Activated CD4-positive, alpha-beta memory T cell treated with anti-CD3 and anti-CD28 coated beads for 36 hours (primary cell): ENCODE data around the gene DLG3. TPM values are rescaled to one million over a fixed set of nuclear protein-coding genes. Genes with fewer than 3 reads are reported as not detected.

Source experiments
- CTCF ChIA-PET: fragments of 350-600 bp; sonication (Branson Sonifier 250); formaldehyde crosslinking; loops from one replicate; lab custom pipeline; 2021; ENCODE audit warnings: antibody characterized with exemption, inconsistent platforms; lab: Charles Lee
- POLR2A ChIA-PET: fragments of 350-600 bp; sonication (Branson Sonifier 250); formaldehyde crosslinking; loops from one replicate; lab custom pipeline; 2021; ENCODE audit warnings: antibody characterized with exemption; lab: Charles Lee
- DNase-seq: peaks from one replicate; pipeline ENCODE4 v3.0.0-alpha.2; 2020
- H3K27ac Mint-ChIP-seq: one replicate; pipeline ENCODE4 v1.8.0; 2021; ENCODE audit warnings: mixed read lengths
- H3K27me3 Mint-ChIP-seq: one replicate; pipeline ENCODE4 v1.8.0; 2021; ENCODE audit warnings: mixed read lengths
- H3K36me3 Mint-ChIP-seq: one replicate; pipeline ENCODE4 v1.8.0; 2021; ENCODE audit warnings: mixed read lengths
- H3K4me1 Mint-ChIP-seq: one replicate; pipeline ENCODE4 v1.8.0; 2021; ENCODE audit warnings: low read depth, mixed read lengths
- H3K4me3 Mint-ChIP-seq: one replicate; pipeline ENCODE4 v1.8.0; 2021; ENCODE audit warnings: mild to moderate bottlenecking, mixed read lengths
- H3K9me3 Mint-ChIP-seq: one replicate; pipeline ENCODE4 v1.8.0; 2021; ENCODE audit warnings: mixed read lengths
- intact Hi-C: fragments of 100-400 bp; cut with micrococcal nuclease; formaldehyde crosslinking; loops from one replicate; pipeline ENCODE4 v1.15.1; 2023
- total RNA-seq, 2 experiments: library from RNA; stranded (reverse); gene quantifications; one replicate each; pipeline ENCODE4 v1.2.3, GENCODE V29; 2021

Gene DLG3
- total RNA-seq, 2 experiments from 2014 or later: 25.4 to 25.5 TPM

DNA sequence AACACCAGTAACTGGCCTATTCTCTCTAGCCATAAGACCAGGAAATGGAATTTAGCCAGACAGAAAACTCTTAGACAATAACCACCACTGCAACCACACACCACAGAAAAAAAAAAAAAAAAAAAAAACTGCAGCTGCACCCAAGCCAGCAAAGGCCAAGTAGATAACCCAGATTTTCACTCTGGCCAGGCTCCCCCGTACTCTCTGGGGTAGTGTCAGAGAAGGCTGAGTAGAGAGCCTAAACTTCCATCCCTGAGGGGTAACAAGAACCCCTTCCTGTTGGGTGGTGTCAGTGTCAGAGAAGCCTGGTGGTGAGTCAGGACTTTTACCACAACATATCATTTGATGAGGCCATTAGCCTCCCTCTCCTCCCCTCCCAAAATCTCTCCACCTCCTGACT is 5.6 kb upstream of the DLG3 start:
- DNase-seq: no peak
- Mint-ChIP-seq H3K4me1 (peaks cover 6% of the 10 kb centered on the region), H3K27ac (no peak overlapping the region), H3K9me3 (no peaks in the 10 kb centered on the region), H3K27me3 (peaks cover 9% of the 10 kb centered on the region), H3K36me3 (no peaks in the 10 kb centered on the region), H3K4me3 (no peak overlapping the region)
- intact Hi-C loops: no loop called here
- ChIA-PET POLR2A (no interaction called here), CTCF (no interaction called here)

DNA sequence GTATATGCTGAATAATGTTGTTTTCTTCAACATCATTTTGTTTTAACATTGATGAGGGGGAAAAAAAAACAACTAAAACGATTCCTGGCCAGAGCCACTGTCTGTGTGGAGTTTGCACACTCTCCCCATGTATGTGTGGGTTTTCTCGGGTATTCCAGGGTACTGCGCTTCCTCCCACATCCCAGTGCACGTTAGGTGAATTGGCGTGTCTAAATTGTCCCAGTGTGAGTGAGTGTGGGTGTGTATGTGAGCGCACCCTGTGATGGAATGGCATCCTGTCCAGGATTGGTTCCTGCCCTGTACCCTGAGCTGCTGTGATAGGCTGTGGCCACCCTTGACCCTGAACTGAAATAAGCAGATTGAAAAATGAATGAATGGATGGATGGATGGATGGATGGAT is 2.4 kb upstream of the DLG3 start:
- intact Hi-C loops: no loop called here
- Mint-ChIP-seq H3K27me3 (peaks cover 11% of the 10 kb centered on the region), H3K9me3 (no peaks in the 10 kb centered on the region), H3K4me3 (no peak overlapping the region), H3K27ac (no peak overlapping the region), H3K4me1 (peaks cover 2% of the 10 kb centered on the region), H3K36me3 (no peaks in the 10 kb centered on the region)
- ChIA-PET POLR2A (no interaction called here), CTCF (interaction anchor here (1.5 kb wide), 1 partner anchor 10 kb away, joined by 5 read pairs; no protein-coding TSS in a partner anchor)
- DNase-seq: no peak

DNA sequence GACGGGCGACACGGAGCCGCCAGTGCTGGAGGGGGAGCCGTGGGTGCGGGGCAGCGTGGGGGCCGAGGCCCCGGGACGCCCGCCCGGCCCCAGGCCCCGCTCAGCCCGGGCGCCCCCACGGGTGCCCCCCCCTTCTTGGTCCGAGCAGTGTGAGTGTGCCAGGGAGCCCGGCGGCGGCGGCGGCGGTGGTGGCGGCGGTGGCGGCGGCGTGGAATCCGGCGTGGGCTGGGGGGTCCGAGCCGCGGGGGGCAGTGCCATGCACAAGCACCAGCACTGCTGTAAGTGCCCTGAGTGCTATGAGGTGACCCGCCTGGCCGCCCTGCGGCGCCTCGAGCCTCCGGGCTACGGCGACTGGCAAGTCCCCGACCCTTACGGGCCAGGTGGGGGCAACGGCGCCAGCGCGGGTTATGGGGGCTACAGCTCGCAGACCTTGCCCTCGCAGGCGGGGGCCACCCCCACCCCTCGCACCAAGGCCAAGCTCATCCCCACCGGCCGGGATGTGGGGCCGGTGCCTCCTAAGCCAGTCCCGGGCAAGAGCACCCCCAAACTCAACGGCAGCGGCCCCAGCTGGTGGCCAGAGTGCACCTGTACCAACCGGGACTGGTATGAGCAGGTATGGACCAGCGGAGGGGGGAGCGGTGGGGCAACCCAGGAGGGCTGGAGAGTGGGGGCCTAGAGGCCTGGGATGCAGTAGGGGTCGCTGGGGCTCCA is 466 bp downstream of the DLG3 start:
- peaks cover 11% of the 10 kb centered on the region for H3K27me3 Mint-ChIP-seq
- POLR2A ChIA-PET: interaction anchor here (0.7 kb wide), 1 partner anchor 10 kb away, joined by 3 read pairs; no protein-coding TSS in a partner anchor
- H3K4me3 Mint-ChIP-seq: no peak overlapping the region

DNA sequence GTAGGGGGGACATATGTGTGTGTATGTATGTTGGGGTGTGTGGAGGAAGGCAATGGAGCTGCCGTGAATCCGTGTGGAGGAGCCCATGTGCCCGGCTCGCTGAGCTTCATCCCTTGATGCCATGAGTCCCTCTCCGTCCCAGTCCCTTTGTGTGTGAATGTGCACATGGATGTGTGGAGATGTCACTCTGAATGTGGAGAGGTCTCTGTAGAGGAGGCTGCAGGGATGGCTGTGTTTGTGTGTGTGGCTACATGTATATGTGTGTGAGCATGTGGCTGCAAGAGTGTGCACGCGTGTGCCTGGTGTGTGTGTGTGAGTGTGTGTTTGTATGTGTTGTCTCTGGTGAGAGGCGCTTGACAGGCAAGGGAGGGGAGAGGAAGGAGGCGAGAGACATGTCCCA is 1.3 kb downstream of the DLG3 start:
- intact Hi-C loops: no loop called here
- POLR2A ChIA-PET: no interaction called here
- Mint-ChIP-seq H3K36me3 (no peaks in the 10 kb centered on the region), H3K9me3 (no peaks in the 10 kb centered on the region), H3K4me1 (no peaks in the 10 kb centered on the region), H3K27me3 (peaks cover 11% of the 10 kb centered on the region), H3K27ac (no peak overlapping the region), H3K4me3 (no peak overlapping the region)
- CTCF ChIA-PET: interaction anchor here (1.2 kb wide), 1 partner anchor 219 kb away, joined by 3 read pairs; no protein-coding TSS in a partner anchor
- DNase-seq: no peak

More for the DNA sequence above, 466 bp downstream of the DLG3 start:
- Mint-ChIP-seq H3K27ac (no peak overlapping the region), H3K36me3 (no peaks in the 10 kb centered on the region), H3K4me1 (no peaks in the 10 kb centered on the region), H3K9me3 (no peaks in the 10 kb centered on the region)
- intact Hi-C loops: no loop called here
- DNase-seq: no peak
- CTCF ChIA-PET: interaction anchor here (1.2 kb wide), 1 partner anchor 220 kb away, joined by 3 read pairs; no protein-coding TSS in a partner anchor

DNA sequence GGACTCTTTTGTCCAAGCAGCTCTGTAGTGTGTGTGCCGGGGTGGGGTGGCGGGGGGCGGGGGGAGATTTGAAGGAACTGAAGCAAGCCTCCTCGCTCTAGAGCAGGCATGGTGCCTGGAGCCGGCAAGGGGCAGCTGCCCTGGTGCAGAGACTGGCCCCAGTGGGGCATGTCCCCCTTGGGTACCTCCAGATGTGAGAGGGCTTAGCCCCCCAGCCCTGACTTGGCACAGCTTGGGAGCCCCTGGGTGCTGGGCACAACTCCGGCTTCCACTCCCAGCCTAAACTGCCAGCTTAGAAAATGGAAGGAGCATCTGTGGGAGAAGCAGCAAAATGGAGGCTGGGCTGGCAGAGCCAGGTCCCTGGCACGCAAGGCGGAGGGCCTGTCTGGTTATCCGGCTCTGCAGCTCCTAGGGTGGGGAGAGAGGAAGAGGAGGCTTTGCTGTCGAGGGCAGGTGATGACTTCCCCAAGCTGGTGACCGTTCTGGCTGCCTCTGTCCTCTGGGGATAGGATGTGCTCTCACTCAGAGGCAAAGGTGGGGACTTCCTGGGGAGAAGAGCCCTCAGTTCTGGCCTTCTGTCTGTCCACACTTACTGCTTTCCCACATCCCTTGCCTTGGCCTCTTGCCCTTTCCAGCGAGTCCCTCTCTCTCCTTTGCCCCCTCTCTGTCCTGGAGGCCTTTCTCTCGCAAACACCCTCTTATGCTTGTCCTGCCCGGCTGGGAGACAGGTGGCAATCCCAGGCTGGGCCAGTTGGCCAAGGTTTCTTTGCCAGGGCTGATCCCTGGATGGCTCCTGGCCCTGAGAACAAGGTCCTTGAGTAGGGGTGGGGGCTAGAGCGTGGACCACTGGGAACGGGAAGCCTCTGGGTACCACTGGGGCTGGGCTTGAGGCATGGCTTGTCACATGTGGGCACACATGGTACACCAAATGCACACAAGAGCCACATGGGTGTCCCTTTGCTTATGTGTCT is 2.0 kb downstream of the DLG3 start:
- Mint-ChIP-seq H3K4me3 (no peak overlapping the region), H3K27me3 (peaks cover 11% of the 10 kb centered on the region), H3K36me3 (no peaks in the 10 kb centered on the region), H3K9me3 (no peaks in the 10 kb centered on the region), H3K27ac (no peak overlapping the region), H3K4me1 (no peaks in the 10 kb centered on the region)
- CTCF ChIA-PET: no interaction called here
- no peak for DNase-seq
- intact Hi-C loops: no loop called here
- POLR2A ChIA-PET: no interaction called here

DNA sequence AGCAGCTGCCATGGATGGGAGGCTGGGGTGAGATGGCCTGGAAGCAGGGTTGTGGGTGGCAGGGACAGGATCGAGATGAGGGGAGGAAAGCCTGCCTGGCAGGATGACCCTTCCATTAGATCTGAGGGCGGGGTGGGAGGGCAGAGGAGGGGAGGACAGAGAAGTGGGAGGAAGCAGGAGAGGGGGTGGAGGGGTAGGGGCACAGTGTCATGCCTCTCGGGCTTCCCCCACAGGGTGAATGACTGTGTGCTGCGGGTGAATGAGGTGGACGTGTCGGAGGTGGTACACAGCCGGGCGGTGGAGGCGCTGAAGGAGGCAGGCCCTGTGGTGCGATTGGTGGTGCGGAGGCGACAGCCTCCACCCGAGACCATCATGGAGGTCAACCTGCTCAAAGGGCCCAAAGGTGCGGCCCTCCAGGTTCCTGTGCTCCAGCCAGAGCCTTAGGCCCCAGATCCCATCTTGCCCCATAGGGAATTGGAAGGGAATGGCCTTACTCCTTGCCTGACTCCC is 4.9 kb downstream of the DLG3 start:
- DNase-seq: no peak
- Mint-ChIP-seq H3K4me1 (peaks cover 15% of the 10 kb centered on the region), H3K27ac (no peak overlapping the region), H3K36me3 (no peaks in the 10 kb centered on the region), H3K27me3 (peaks cover 4% of the 10 kb centered on the region), H3K4me3 (no peak overlapping the region), H3K9me3 (no peaks in the 10 kb centered on the region)
- ChIA-PET POLR2A (no interaction called here), CTCF (no interaction called here)
- intact Hi-C loops: no loop called here

DNA sequence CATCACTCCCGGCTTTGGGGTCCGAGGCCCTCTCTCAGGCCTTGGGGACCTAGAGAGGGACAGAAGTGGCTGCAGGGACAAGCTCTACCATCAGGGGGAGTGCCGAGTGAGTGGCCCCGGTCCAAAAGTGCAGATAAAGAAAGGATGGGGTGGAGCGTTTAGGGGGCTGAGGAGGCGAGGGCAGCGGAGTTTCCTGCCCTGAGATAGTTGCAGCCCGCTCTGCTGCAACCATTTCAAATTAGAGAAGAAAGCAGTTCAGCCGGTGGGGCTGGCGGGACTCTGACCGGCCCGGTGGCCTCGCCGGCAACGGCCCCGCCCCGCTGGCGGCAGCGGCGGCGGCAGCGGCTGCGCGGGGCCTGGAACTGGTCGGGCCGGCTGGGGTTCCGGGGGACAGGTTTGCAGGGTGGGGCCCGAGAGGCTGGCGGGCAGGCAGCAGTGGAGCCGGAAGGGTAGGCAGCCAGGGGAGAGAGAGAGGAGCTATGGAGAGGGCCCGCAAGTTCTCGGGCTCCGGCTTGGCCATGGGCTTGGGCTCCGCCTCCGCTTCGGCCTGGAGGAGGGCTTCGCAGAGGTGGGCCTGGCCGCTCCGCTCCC is 7.6 kb downstream of the DLG3 start:
- Mint-ChIP-seq H3K27ac (peak overlapping the region; percentile 38), H3K4me1 (peaks cover 28% of the 10 kb centered on the region), H3K36me3 (peaks cover 4% of the 10 kb centered on the region), H3K27me3 (no peaks in the 10 kb centered on the region), H3K9me3 (no peaks in the 10 kb centered on the region), H3K4me3 (peak overlapping the region; percentile 82)
- intact Hi-C loops: no loop called here
- peak; percentile 71 for DNase-seq
- ChIA-PET POLR2A (no interaction called here), CTCF (interaction anchor here (0.5 to 1.8 kb wide), 11 partner anchors 9 to 238 kb away, joined by 3 to 13 read pairs (median 4); no protein-coding TSS in a partner anchor)

DNA sequence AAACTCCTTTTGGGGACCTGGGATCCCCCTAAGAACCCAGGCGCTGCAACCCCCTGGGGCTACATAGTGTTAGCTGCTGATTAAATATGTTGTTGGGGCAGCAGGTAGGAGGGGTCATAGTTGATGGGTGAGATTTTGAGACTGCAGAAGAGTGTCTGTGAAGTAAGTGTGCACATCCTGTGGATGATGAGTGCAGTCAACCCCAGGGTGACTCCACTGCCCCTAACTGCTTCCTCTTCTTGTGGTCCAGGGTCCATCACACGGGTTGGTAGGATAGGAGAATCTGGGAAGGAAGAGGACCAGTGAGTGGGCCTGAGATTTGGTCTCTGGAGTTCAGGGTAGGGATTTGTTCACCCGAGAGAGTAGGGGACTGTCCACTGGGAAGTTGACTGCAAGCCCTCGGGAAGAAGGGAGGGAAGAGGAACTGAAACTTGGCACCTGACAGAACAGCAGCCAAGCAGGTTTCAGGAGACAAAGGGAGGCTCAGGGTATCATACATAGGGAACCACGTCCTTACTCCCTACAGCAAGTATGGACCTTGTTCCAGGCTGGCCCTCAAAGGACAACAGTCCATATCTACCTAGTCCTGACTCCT is 8.5 kb downstream of the DLG3 start:
- Mint-ChIP-seq H3K9me3 (no peaks in the 10 kb centered on the region), H3K4me3 (peak overlapping the region; percentile 66), H3K36me3 (peaks cover 4% of the 10 kb centered on the region), H3K4me1 (peaks cover 28% of the 10 kb centered on the region), H3K27ac (peak overlapping the region; percentile 76), H3K27me3 (no peaks in the 10 kb centered on the region)
- DNase-seq: no peak
- POLR2A ChIA-PET: no interaction called here
- CTCF ChIA-PET: interaction anchor here (0.8 to 1.8 kb wide), 4 partner anchors 8 to 218 kb away, joined by 3 to 6 read pairs (median 4); no protein-coding TSS in a partner anchor
- intact Hi-C loops: no loop called here

DNA sequence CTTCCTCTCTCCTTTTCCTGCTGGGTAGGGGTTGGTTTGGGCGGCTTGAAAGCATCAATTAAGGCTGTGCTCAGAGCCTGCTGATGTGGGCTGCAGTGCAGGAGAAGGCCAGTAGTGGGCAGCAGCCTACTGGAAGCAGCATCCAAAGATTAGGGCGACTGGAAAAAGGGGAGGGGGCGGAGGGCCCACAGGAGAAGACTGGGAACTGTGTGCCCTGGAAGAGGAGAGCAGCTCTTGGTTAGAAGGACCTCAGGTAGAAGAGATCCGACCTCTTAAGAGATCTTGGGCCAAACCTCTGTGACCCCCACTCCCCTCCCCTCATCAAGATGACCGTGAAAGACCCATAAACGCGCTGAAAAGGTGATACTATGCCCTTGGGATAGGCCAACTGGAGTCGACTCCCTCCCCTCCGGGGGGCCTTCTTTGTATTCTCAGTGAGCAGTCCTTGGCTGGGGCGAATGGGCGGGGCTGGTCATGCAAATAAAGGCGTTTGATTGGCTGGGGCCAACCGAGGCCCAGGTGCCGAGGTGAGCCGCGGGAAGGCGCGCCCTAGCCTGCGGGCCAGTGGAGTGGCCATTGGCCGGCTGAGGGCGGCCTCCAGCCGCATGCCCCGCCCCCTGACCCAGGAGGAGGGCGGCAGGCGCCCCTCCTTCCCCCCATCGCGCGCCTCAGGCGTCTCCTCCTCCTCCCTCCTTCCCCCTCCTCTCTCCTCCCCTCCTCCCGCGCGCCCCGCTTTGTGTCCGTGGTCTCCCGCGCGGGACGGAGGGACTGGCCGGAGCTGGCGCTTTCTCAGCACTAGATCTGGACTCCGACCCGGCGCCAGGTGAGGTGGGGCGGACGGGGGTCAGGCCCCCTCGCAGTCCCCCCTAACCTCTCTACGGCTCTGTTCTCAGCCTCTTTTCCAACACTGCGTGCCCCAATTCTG is 10.1 kb downstream of the DLG3 start:
- H3K27me3 Mint-ChIP-seq: no peaks in the 10 kb centered on the region
- POLR2A ChIA-PET: interaction anchor here (0.6 to 1.9 kb wide), 2 partner anchors 18 to 21 kb away, joined by 3 to 4 read pairs; no protein-coding TSS in a partner anchor

More for the DNA sequence above, 10.1 kb downstream of the DLG3 start:
- CTCF ChIA-PET: interaction anchor here (0.7 to 2.2 kb wide), 6 partner anchors 99 to 1603 kb away, joined by 3 to 7 read pairs (median 4); partner anchors contain the start of gene IGBP1
- H3K9me3 Mint-ChIP-seq: no peaks in the 10 kb centered on the region
- H3K27ac Mint-ChIP-seq: peak overlapping the region; percentile 83
- peak overlapping the region; percentile 76 for H3K4me3 Mint-ChIP-seq
- intact Hi-C loops: loop anchor here (1.0 to 5.0 kb wide), 6 partner anchors 50 to 828 kb away; partner anchors contain the start of gene NONO
- peak; percentile 80 for DNase-seq
- H3K4me1 Mint-ChIP-seq: peaks cover 30% of the 10 kb centered on the region
- H3K36me3 Mint-ChIP-seq: peaks cover 4% of the 10 kb centered on the region
